Loucy (cell line): Measurements from ENCODE around the gene FMNL3.
"Not testable (repeated sequence)": the region's sequence is repeated elsewhere in the genome, so short reads cannot be mapped to it uniquely, and the experiment has no call there.

ENCODE experiments used
- H2AFZ ChIP-seq: fragments of 200-600 bp; sonication (generic); 2 replicates; pipeline ENCODE4 v1.6.0; 2016; ENCODE audit warnings: antibody characterized with exemption, mild to moderate bottlenecking, low read length, moderate library complexity
- H3F3A ChIP-seq: fragments of 200-600 bp; 2 replicates; pipeline ENCODE4 v1.6.0; 2016; ENCODE audit warnings: antibody characterized with exemption, low read depth, mild to moderate bottlenecking
- H3K27me3 ChIP-seq: fragments of 200-600 bp; sonication (generic); 2 replicates; pipeline ENCODE4 v1.6.1; 2014; ENCODE audit warnings: low read length, mild to moderate bottlenecking; ENCODE audit not compliant: insufficient read depth, poor library complexity, severe bottlenecking
- H3K36me3 ChIP-seq: fragments of 200-600 bp; sonication (generic); 2 replicates; pipeline ENCODE4 v1.6.1; 2016; ENCODE audit warnings: low read length; ENCODE audit not compliant: insufficient read depth
- H3K4me1 ChIP-seq: fragments of 200-600 bp; sonication (generic); 2 replicates; pipeline ENCODE4 v1.5.1; 2014; ENCODE audit warnings: low read length, mild to moderate bottlenecking; ENCODE audit not compliant: insufficient read depth, poor library complexity, severe bottlenecking
- H3K4me2 ChIP-seq: fragments of 200-600 bp; sonication (generic); 2 replicates; pipeline ENCODE4 v1.6.0; 2014; ENCODE audit warnings: antibody characterized with exemption, low read length, low read depth, mild to moderate bottlenecking; ENCODE audit not compliant: poor library complexity, severe bottlenecking
- H3K4me3 ChIP-seq: fragments of 200-600 bp; sonication (generic); 2 replicates; pipeline ENCODE4 v1.5.1; 2014; ENCODE audit warnings: low read length, mild to moderate bottlenecking, mixed read lengths; ENCODE audit not compliant: poor library complexity, severe bottlenecking
- H3K79me2 ChIP-seq: fragments of 200-600 bp; sonication (generic); 2 replicates; pipeline ENCODE4 v1.6.1; 2014; ENCODE audit warnings: low read length; ENCODE audit not compliant: insufficient read depth
- H3K9ac ChIP-seq: fragments of 200-600 bp; sonication (generic); 2 replicates; pipeline ENCODE4 v1.6.0; 2014; ENCODE audit warnings: mild to moderate bottlenecking, low read depth, low read length, moderate library complexity; ENCODE audit not compliant: poor library complexity, severe bottlenecking
- H3K9me2 ChIP-seq: fragments of 200-600 bp; sonication (generic); replicated peaks from 2 replicates; pipeline ENCODE4 v1.6.1; 2016; ENCODE audit warnings: low read depth, low read length, mixed read lengths
- H3K9me3 ChIP-seq: fragments of 200-600 bp; sonication (generic); 2 replicates; pipeline ENCODE4 v1.6.1; 2014; ENCODE audit warnings: mild to moderate bottlenecking, antibody characterized with exemption, low read length, low read depth; ENCODE audit not compliant: insufficient read depth
- H4K20me1 ChIP-seq: fragments of 200-600 bp; sonication (generic); 2 replicates; pipeline ENCODE4 v1.6.0; 2014; ENCODE audit warnings: antibody characterized with exemption, low read length, mild to moderate bottlenecking; ENCODE audit not compliant: insufficient read depth, poor library complexity, severe bottlenecking
- EZH2phosphoT487 ChIP-seq: fragments of 200-600 bp; IDR thresholded peaks from 2 replicates; pipeline ENCODE4 v1.6.1; 2018; ENCODE audit warnings: antibody characterized with exemption, mild to moderate bottlenecking, moderate library complexity, borderline replicate concordance
- TF ChIP-seq, protein P1 (sequence below): fragments of 200-600 bp; sonication (generic); conservative IDR thresholded peaks from 2 replicates; pipeline ENCODE4 v1.5.1; 2014; ENCODE audit warnings: mild to moderate bottlenecking, antibody characterized with exemption, low read length

FMNL3 gene

DNA sequence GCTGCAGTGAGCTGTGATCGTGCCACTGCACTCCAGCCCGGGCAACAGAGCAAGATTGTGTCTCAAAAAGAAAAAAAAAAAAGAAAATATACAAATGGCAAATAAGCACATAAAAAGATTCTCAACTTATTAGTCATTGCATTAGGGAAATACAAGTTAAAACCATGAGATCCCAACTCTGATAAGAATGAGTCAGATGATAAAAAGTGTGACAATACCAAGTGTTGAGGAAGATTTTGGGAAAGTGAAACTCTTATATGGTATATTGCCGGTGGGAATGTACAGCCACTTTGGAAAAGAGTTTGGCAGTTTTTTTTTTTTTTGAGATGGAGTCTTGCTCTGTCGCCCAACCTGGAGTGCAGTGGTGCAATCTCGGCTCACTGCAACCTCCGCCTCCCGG, 91.5 kb downstream of the FMNL3 start:
- Histone ChIP-seq H3K4me3 (no peak overlapping the region), H3K36me3 (no peaks in the 10 kb centered on the region), H3F3A (0 out of 2 replicates have a peak, but pooled peaks cover 2% of the 10 kb centered on the region), H3K27me3 (peaks cover 17% of the 10 kb centered on the region), H4K20me1 (no peaks in the 10 kb centered on the region), H3K9me2 (no peaks in the 10 kb centered on the region), H3K4me1 (no peaks in the 10 kb centered on the region), H3K4me2 (no peak overlapping the region), H3K9me3 (no peaks in the 10 kb centered on the region), H3K9ac (no peak overlapping the region), H2AFZ (no peak overlapping the region), H3K79me2 (no peaks in the 10 kb centered on the region)
- TF ChIP-seq, protein P1, sequence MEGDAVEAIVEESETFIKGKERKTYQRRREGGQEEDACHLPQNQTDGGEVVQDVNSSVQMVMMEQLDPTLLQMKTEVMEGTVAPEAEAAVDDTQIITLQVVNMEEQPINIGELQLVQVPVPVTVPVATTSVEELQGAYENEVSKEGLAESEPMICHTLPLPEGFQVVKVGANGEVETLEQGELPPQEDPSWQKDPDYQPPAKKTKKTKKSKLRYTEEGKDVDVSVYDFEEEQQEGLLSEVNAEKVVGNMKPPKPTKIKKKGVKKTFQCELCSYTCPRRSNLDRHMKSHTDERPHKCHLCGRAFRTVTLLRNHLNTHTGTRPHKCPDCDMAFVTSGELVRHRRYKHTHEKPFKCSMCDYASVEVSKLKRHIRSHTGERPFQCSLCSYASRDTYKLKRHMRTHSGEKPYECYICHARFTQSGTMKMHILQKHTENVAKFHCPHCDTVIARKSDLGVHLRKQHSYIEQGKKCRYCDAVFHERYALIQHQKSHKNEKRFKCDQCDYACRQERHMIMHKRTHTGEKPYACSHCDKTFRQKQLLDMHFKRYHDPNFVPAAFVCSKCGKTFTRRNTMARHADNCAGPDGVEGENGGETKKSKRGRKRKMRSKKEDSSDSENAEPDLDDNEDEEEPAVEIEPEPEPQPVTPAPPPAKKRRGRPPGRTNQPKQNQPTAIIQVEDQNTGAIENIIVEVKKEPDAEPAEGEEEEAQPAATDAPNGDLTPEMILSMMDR = no peak
- no peak for TF ChIP-seq EZH2phosphoT487

DNA sequence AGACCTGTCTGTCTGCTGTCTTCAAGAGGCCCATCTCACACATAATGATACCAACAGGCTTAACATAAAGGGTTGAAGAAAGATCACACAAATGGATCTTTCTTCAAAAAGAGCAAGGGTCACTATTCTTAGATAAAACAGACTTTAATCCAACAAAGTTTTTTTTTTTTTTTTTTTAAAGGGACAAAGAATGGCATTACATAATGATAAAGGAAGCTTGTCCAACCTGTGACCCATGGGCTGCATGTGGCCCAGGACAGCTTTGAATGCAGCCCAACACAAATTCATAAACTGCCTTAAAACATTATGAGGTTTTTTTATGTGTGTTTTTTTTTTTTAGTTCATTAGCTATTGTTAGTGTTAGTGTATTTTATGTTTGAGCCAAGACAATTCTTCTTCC, 95.0 kb downstream of the FMNL3 start:
- H3K4me3 ChIP-seq = no peak overlapping the region
- H3F3A ChIP-seq = no peaks in the 10 kb centered on the region
- no peak overlapping the region for H3K4me2 ChIP-seq
- TF ChIP-seq, protein P1 = no peak
- TF ChIP-seq EZH2phosphoT487 = no peak
- no peak overlapping the region for H3K9ac ChIP-seq
- no peaks in the 10 kb centered on the region for H3K79me2 ChIP-seq
- H3K4me1 ChIP-seq = no peaks in the 10 kb centered on the region
- H3K9me2 ChIP-seq = no peaks in the 10 kb centered on the region
- no peaks in the 10 kb centered on the region for H3K36me3 ChIP-seq
- no peaks in the 10 kb centered on the region for H4K20me1 ChIP-seq
- H2AFZ ChIP-seq = no peak overlapping the region
- no peaks in the 10 kb centered on the region for H3K9me3 ChIP-seq
- no peaks in the 10 kb centered on the region for H3K27me3 ChIP-seq

- H4K20me1 ChIP-seq, H3K9ac ChIP-seq, H3K27me3 ChIP-seq, H3K4me3 ChIP-seq, H3F3A ChIP-seq, H3K4me1 ChIP-seq, H2AFZ ChIP-seq, H3K9me3 ChIP-seq, H3K36me3 ChIP-seq, H3K4me2 ChIP-seq, H3K79me2 ChIP-seq, H3K9me2 ChIP-seq: not testable (repeated sequence)
These were observed 96.4 kb downstream of the FMNL3 start for GRCh38 chr12:49610785-49611184.

- H3F3A ChIP-seq = no peaks in the 10 kb centered on the region
- no peak for TF ChIP-seq EZH2phosphoT487
- TF ChIP-seq, protein P1 = peak; percentile 54
- no peak overlapping the region for H3K4me3 ChIP-seq
- H3K79me2 ChIP-seq = no peaks in the 10 kb centered on the region
- H3K36me3 ChIP-seq = no peaks in the 10 kb centered on the region
- no peaks in the 10 kb centered on the region for H4K20me1 ChIP-seq
- H3K9ac ChIP-seq = no peak overlapping the region
- peaks cover 7% of the 10 kb centered on the region for H3K4me1 ChIP-seq
- no peaks in the 10 kb centered on the region for H3K9me2 ChIP-seq
- H3K27me3 ChIP-seq = no peaks in the 10 kb centered on the region
- no peak overlapping the region for H3K4me2 ChIP-seq
- H3K9me3 ChIP-seq = no peaks in the 10 kb centered on the region
- H2AFZ ChIP-seq = no peak overlapping the region
These were observed 97.4 kb downstream of the FMNL3 start for GRCh38 chr12:49609875-49610154.
